Activated gamma-delta T cell treated with anti-CD3 and anti-CD28 coated beads, Interleukin-2, amount 50 U/mL, for 16 hours (primary cell): Measurements from ENCODE around the gene BMERB1.
"Not testable (repeated sequence)": the region's sequence is repeated elsewhere in the genome, so short reads cannot be mapped to it uniquely, and the experiment has no call there.

Experiments
- DNase-seq: peaks from one replicate; pipeline ENCODE4 v3.0.0-alpha.2; 2020; ENCODE audit warnings: low read depth

Gene BMERB1

GRCh38 chr16:15434425-15435215 lies at the start of gene BMERB1:
Gene BMERB1, plus strand, starts transcription at chr16:15434588. Its CDS starts 66 bp downstream, at chr16:15434654.
- peak; percentile 8 for DNase-seq

GRCh38 chr16:15388060-15388459 lies 46.3 kb upstream of the BMERB1 start:
- not testable (repeated sequence) for DNase-seq

GRCh38 chr16:15389916-15390315 lies 44.5 kb upstream of the BMERB1 start:
- not testable (repeated sequence) for DNase-seq

DNA sequence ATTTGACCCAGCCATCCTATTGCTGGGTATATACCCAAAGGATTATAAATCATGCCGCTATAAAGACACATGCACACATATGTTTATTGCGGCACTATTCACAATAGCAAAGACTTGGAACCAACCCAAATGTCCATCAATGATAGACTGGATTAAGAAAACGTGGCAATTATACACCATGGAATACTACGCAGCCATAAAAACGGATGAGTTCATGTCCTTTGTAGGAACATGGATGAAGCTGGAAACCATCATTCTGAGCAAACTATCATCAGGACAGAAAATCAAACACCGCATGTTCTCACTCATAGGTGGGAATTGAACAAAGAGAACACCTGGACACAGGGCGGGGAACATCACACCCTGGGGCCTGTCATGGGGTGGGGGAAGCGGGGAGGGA lies 41.4 kb upstream of the BMERB1 start:
- DNase-seq = not testable (repeated sequence)

DNA sequence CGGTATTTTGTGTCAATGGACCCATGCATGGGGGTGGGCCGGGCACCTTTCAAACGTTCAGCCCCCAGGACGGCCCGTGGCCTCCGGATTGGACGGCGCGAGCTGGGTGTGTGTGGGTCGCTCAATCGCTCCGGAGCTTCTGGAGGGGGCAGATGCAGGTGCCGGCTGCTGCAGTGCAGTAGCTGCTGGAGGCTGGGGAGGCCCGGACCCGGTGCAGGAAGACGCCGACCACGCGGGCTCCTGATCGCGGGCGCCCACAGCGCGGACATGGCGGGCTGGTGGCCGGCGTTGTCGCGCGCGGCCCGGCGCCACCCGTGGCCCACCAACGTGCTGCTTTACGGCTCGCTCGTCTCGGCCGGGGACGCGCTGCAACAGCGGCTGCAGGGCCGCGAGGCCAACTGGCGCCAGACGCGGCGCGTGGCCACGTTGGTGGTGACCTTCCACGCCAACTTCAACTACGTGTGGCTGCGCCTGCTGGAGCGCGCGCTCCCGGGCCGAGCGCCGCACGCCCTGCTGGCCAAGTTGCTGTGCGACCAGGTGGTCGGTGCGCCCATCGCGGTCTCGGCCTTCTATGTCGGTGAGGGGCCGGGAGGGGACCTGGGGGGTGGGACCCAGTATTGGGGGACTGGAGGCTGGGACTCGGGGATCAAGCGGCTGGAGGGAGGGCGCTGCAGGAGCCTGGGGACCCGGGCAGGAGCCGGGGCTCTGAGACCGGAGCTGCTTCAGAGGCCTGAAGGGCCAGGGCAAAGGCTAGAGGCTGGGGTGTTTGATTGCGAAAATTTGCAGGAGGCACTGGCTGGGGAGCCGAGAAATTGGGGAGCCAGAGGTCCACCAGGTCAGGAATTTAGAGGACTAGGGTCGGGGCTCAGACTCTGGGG lies 38.5 kb upstream of the BMERB1 start, which contains the start of gene MPV17L:
Gene MPV17L (plus strand): TSS at position 124 of the 878 bp plus-strand sequence. CDS start 144 bp downstream, at position 268.
- DNase-seq = not testable (repeated sequence)

DNA sequence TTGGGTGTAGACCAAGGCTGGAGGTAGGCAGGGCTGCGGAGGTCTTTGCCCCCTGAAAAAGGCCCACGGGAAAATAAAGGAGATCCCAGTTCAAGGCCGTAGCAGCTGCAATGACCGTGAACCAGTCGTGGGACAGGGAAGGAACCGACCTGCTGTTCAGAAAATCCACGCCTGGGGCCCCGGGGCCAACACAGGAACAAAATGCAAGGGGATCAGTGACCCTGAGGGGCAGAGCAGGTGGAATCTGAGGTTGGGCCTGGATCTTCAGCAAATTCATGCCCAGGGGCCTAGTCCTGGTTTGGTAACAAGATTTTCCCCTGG lies 37.9 kb upstream of the BMERB1 start:
- DNase-seq = not testable (repeated sequence)

DNA sequence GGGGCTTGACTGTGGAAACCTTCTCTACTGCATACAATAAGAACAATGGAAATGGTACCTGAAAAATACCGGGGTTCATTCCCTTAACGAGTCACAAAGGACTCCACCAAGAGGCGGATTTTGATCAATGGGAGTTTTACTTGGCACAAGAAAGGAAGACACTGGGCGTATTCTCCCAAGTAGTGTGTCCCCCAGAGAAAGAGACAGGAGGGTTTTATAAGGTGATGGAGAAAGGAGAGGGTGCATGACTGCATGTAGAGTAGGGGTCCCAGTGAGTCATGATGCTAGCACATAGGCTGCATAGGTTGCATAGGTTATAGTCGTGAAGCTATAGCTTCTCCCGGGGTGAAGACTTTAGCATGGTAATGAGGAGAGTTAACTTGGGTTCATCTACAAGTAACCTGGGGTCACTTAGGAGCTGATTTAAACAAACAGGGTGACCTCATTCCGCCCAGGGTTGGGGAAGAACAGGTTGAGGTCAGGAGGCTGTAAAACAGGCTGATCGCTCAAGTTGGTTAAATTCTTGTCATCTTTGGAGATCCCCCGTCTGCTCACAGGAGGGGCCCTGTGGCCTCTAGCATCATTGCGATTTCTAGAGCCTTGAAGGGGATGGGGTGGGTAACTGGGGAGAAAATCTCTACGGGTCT lies 37.3 kb upstream of the BMERB1 start:
- no peak for DNase-seq

GRCh38 chr16:15398618-15399316 lies 35.6 kb upstream of the BMERB1 start:
- no peak for DNase-seq

- no peak for DNase-seq
Measured at GRCh38 chr16:15399317-15399716, 35.1 kb upstream of the BMERB1 start.

DNA sequence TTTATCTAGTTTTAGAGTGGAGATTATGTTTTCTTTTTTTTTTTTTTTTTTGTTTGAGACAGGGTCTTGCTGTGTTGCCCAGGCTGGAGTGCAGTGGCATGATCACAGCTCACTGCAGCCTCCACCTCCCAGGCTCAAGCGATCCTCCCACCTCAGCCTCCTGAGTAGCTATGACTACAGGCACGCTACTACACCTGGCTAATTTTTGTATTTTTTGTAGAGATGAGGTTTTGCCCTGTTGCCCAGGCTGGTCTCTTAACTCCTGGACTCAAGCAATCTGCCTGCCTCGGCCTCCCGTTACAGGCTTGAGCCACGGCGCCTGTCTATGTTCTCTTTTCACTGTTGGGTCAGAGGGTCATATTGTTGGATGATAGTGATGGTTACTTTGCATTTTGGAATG lies 34.1 kb upstream of the BMERB1 start:
- DNase-seq = not testable (repeated sequence)

GRCh38 chr16:15401972-15402371 lies 32.4 kb upstream of the BMERB1 start:
- no peak for DNase-seq

DNA sequence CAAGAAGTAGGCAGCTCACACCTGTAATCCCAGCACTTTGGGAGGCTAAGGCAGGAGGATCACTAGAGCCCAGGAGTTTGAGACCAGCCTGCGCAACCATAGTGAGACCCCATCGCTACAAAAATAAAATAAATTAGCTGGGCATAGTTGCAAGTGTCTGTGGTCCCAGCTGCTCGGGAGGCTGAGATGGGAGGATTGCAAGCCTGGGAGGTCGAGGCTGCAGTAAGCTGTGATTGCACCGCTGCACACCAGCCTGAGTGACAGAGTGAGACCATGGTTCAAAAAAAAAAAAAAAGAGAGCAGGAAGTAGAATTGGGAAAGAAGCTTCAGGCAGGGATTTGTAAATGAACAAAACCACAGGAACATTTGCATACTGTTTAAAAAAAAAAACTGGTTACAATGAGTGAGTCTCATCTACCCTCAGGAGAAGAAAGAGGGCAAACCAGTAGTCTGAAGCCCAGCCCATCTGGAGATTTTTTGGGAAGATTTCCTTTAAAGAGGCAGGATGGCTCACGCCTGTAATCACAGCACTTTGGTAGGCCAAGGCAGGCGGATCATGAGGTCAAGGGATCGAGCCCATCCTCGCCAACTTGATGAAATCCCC lies 30.9 kb upstream of the BMERB1 start:
- no peak for DNase-seq

DNA sequence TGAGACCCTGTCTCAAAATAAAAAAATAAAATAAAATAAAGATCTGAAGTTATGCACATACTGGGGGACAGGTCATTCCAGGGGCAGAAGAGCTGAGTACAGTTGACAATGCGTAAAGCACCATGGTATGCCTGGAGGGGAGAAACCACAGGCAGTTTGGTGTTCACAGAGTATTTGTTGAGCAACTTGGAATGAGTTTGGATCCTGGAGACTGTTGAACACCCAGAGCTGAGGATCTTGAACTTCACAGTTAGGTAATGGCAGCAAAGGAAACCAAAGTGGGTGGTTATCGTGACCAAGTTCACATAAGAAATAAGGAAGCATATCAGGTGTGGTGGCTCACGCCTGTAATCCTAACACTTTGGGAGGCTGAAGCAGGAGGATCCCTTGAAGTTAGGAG lies 30.3 kb upstream of the BMERB1 start:
- not testable (repeated sequence) for DNase-seq

DNA sequence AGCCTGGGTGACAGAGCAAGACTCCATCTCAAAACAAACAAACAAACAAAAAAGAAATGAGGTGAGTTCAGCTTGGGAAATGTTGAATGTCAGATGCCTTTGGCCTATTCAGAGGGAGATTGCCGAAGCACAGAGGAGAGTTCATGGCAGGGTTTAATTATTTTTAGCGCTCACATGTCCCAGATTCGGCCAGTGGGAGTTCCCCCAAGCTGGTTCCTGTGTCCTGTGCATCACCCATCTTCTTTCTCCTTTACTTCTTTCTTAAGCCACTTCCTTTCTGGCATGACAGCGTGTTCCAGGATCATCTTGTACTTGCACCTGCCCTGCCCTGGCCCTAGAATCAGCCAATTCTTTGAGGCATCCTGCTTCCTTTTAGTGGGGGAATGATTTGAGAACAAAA lies 29.6 kb upstream of the BMERB1 start:
- no peak for DNase-seq

- DNase-seq = not testable (repeated sequence)
Measured at GRCh38 chr16:15407756-15408155, 26.6 kb upstream of the BMERB1 start.

- DNase-seq = not testable (repeated sequence)
Measured at GRCh38 chr16:15409476-15409875, 24.9 kb upstream of the BMERB1 start.

DNA sequence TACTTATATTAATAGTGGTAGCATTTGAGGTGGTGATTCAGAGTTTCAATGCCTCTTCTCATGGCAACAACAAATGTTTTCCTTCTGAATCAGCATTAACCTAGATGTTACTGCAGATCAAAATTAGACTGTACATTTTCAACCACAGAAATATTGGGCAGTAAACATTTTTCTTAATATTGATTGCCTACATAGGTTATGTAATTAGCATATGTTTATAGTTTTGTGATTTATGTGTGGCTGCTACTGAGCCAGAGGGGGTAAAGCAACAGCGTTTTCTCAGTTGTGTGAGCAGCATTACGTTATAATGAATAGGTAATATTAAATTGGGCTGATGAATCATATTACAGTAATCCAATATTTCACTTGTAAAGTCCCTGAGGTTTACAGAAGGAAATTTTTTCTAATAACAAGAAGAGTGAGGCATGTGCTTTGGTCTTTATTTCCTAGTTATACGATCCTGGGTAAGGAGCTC lies 18.8 kb upstream of the BMERB1 start:
- DNase-seq = no peak

DNA sequence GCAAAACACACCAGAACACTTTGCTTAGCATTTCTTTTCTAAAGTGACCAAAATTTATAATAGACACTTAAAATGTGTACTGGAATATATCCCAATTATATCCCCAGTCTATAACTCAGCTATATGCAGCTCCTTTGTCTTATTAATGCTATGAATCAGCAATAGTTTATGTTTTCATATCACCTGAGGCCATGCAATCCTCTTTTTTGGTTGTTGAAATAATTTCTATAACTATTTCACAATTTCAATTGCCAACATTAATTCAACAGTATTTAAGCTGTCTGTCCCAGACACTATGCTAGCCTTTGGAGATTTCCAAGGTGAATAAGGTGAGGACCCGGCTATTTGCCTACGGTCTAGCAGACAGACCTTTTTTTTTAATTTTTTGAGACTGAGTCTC lies 17.2 kb upstream of the BMERB1 start:
- no peak for DNase-seq

- no peak for DNase-seq
Measured at GRCh38 chr16:15418206-15418605, 16.2 kb upstream of the BMERB1 start.

DNA sequence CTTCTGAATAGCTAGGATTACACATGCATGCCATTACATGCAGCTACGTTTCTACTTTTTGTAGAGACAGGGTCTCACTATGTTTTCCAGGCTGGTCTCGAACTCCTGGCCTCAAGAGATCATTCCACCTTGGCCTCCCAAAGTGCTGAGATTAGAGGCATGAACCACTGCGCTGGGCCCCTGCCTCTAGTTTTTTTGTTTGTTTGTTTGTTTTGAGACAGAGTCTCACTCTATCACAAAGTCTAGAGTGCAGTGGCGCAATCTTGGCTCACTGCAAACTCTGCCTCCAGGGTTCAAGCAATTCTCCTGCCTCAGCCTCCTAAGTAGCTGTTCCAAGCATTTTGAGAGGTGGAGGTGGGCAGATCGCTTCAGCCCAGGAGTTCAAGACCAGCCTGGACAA lies 12.7 kb upstream of the BMERB1 start:
- not testable (repeated sequence) for DNase-seq

- no peak for DNase-seq
Measured at GRCh38 chr16:15422222-15422621, 12.2 kb upstream of the BMERB1 start.
